ENCODE measurements around the gene FAM228B.
A peak's percentile ranks its signal among the peaks of the same experiment; 100 is the strongest.

FAM228B gene

GRCh38 chr2:24115057-24115456, 8.2 kb upstream of the FAM228B start:
- no peak overlapping the region for H3K4me3 ChIP-seq (ENCODE audit: low read depth, low read length)
- no peak for TF ChIP-seq CTCF (IDR thresholded peaks at IDR 0.05; ENCODE audit: borderline replicate concordance, insufficient read depth, low read depth, low read length)

GRCh38 chr2:24117902-24118301, 5.4 kb upstream of the FAM228B start:
- TF ChIP-seq CTCF (IDR thresholded peaks at IDR 0.05; ENCODE audit: borderline replicate concordance, insufficient read depth, low read depth, low read length), result no peak

GRCh38 chr2:24121066-24121465, 2.2 kb upstream of the FAM228B start:
- no peak overlapping the region for H3K4me3 ChIP-seq (ENCODE audit: low read depth, low read length)
- TF ChIP-seq CTCF (IDR thresholded peaks at IDR 0.05; ENCODE audit: borderline replicate concordance, insufficient read depth, low read depth, low read length), result no peak

More at GRCh38 chr2:24117902-24118301, 5.4 kb upstream of the FAM228B start:
- no peak overlapping the region for H3K4me3 ChIP-seq (ENCODE audit: low read depth, low read length)

- no peak overlapping the region for H3K4me3 ChIP-seq (ENCODE audit: low read depth, low read length)
- TF ChIP-seq CTCF (IDR thresholded peaks at IDR 0.05; ENCODE audit: borderline replicate concordance, insufficient read depth, low read depth, low read length), result no peak
Observed at GRCh38 chr2:24121469-24121868, 1.8 kb upstream of the FAM228B start.

GRCh38 chr2:24122366-24123194, 689 bp upstream of the FAM228B start:
- peak overlapping the region; percentile 73 for H3K4me3 ChIP-seq (ENCODE audit: low read depth, low read length)
- TF ChIP-seq CTCF (IDR thresholded peaks at IDR 0.05; ENCODE audit: borderline replicate concordance, insufficient read depth, low read depth, low read length), result no peak

- H3K4me3 ChIP-seq (ENCODE audit: low read depth, low read length), result peak overlapping the region; percentile 73
- no peak for TF ChIP-seq CTCF (IDR thresholded peaks at IDR 0.05; ENCODE audit: borderline replicate concordance, insufficient read depth, low read depth, low read length)
Observed at GRCh38 chr2:24123922-24124580, 782 bp downstream of the FAM228B start.

GRCh38 chr2:24125956-24126355, 2.7 kb downstream of the FAM228B start:
- no peak for TF ChIP-seq CTCF (IDR thresholded peaks at IDR 0.05; ENCODE audit: borderline replicate concordance, insufficient read depth, low read depth, low read length)
- H3K4me3 ChIP-seq (ENCODE audit: low read depth, low read length), result no peak overlapping the region
